HCT116 (cell line): ENCODE results near the gene HTR7. TPM values are rescaled to one million over a fixed set of nuclear protein-coding genes. Genes with fewer than 3 reads are reported as not detected.

Experiments
- ATAC-seq: fragments of 200-7000 bp; cut with Tn5 transposase; 2 replicates; pipeline ENCODE4 v1.9.1; 2020; ENCODE audit warnings: mild to moderate bottlenecking, moderate library complexity
- BruUV-seq: library from RNA; stranded (reverse); fragments of 400-500 nt; replicated peaks from 2 replicates; lab custom pipeline; 2021; lab: Mats Ljungman, UMichigan
- CTCF ChIA-PET: fragments of 300-600 bp; sonication (Branson Sonifier 250); formaldehyde crosslinking; loops from one replicate; lab custom pipeline; 2021; ENCODE audit warnings: antibody characterized with exemption; lab: Charles Lee
- POLR2A ChIA-PET: fragments of 300-600, 350-600 bp; sonication (Branson Sonifier 250); formaldehyde crosslinking; loops from one replicate; lab custom pipeline; 2021; ENCODE audit warnings: antibody characterized with exemption; lab: Charles Lee
- RAD21 ChIA-PET, 2 experiments: fragments of 300-600 bp; sonication (Branson Sonifier 250); formaldehyde crosslinking; loops; one replicate each; lab custom pipeline; 2023; ENCODE audit warnings: low total read pairs in 2 of 2; ENCODE audit not compliant: uncharacterized antibody in 2 of 2, unreplicated experiment in 2 of 2, low non-redundant PET in 1 of 2; lab: Charles Lee
- DNase-seq: peaks from one replicate; pipeline ENCODE4 v3.0.0-alpha.2; 2010; ENCODE audit warnings: low read depth, low spot score
- H2AFZ ChIP-seq: fragments of 200-600 bp; shearing (Covaris generic), sonication (generic); 2 replicates; pipeline ENCODE4 v1.6.1; 2017; ENCODE audit warnings: low read depth, mixed run types, mixed read lengths, antibody characterized with exemption, low read length; ENCODE audit not compliant: poor library complexity, severe bottlenecking
- H3K27ac ChIP-seq: 2 replicates; pipeline ENCODE4 v1.5.1; 2012; ENCODE audit warnings: low read depth, low read length
- H3K27me3 ChIP-seq: fragments of 200-600 bp; sonication (generic); 2 replicates; pipeline ENCODE4 v1.6.1; 2016; ENCODE audit warnings: mixed run types, low read length, mixed read lengths; ENCODE audit not compliant: insufficient read depth
- H3K36me3 ChIP-seq, 2 experiments: fragments of 200-500 bp in 1 of 2; fragments of 200-600 bp in 1 of 2; sonication (Bioruptor generic) in 1 of 2; sonication (generic) in 1 of 2; 2 replicates each; pipeline versions ENCODE4 v1.5.1 to v1.6.1; 2014 to 2016; ENCODE audit warnings: low read length in 2 of 2, inconsistent platforms in 1 of 2, mixed read lengths in 1 of 2, mixed run types in 1 of 2; ENCODE audit not compliant: insufficient read depth in 2 of 2, control insufficient read depth in 1 of 2
- H3K4me1 ChIP-seq, 2 experiments: fragments of 200-600 bp in 1 of 2; sonication (generic) in 1 of 2; 2 replicates each; pipeline versions ENCODE4 v1.5.1 to v1.6.1; 2012 to 2017; ENCODE audit warnings: low read length in 2 of 2, inconsistent platforms in 1 of 2, mild to moderate bottlenecking in 1 of 2, mixed read lengths in 1 of 2, mixed run types in 1 of 2, moderate library complexity in 1 of 2; ENCODE audit not compliant: insufficient read depth in 2 of 2, control insufficient read depth in 1 of 2
- H3K4me2 ChIP-seq: fragments of 200-600 bp; sonication (generic); 2 replicates; pipeline ENCODE4 v1.6.1; 2017; ENCODE audit warnings: mixed run types, low read length, mixed read lengths
- H3K4me3 ChIP-seq, 2 experiments: fragments of 200-600 bp in 1 of 2; sonication (generic) in 1 of 2; replicated peaks in 1 of 2; 2 replicates each; pipeline ENCODE4 v1.5.1; 2011 to 2016; ENCODE audit warnings: low read length in 2 of 2, control low read depth in 1 of 2, low read depth in 1 of 2, mild to moderate bottlenecking in 1 of 2, mixed read lengths in 1 of 2, mixed run types in 1 of 2
- H3K79me2 ChIP-seq: fragments of 200-600 bp; sonication (generic); 2 replicates; pipeline ENCODE4 v1.6.1; 2017; ENCODE audit warnings: mild to moderate bottlenecking, mixed run types, low read length, moderate library complexity, mixed read lengths; ENCODE audit not compliant: insufficient read depth
- H3K9ac ChIP-seq: fragments of 200-600 bp; sonication (generic); 2 replicates; pipeline ENCODE4 v1.6.1; 2016; ENCODE audit warnings: low read length, mixed read lengths
- H3K9me2 ChIP-seq: fragments of 200-600 bp; sonication (generic), shearing (Covaris generic); 2 replicates; pipeline ENCODE4 v1.6.1; 2017; ENCODE audit warnings: mixed run types, mild to moderate bottlenecking, moderate library complexity; ENCODE audit not compliant: insufficient read depth
- H3K9me3 ChIP-seq, 2 experiments: fragments of 200-500 bp in 1 of 2; fragments of 200-600 bp in 1 of 2; sonication (Bioruptor generic) in 1 of 2; sonication (generic) in 1 of 2; 2 replicates each; pipeline ENCODE4 v1.6.1; 2014 to 2017; ENCODE audit warnings: low read length in 2 of 2, mixed read lengths in 2 of 2, inconsistent platforms in 1 of 2, low read depth in 1 of 2, mild to moderate bottlenecking in 1 of 2, mixed run types in 1 of 2, moderate library complexity in 1 of 2; ENCODE audit not compliant: control insufficient read depth in 1 of 2, insufficient read depth in 1 of 2
- H4K20me1 ChIP-seq: fragments of 200-600 bp; sonication (generic), shearing (Covaris generic); 2 replicates; pipeline ENCODE4 v1.6.1; 2017; ENCODE audit warnings: mixed run types, mild to moderate bottlenecking, moderate library complexity; ENCODE audit not compliant: insufficient read depth
- CBX3 ChIP-seq: IDR thresholded peaks from 2 replicates; pipeline ENCODE4 v1.6.1; 2012; ENCODE audit warnings: low read depth
- CEBPB ChIP-seq: IDR thresholded peaks from 2 replicates; pipeline ENCODE4 v1.6.1; 2012; ENCODE audit warnings: low read depth
- EGR1 ChIP-seq: IDR thresholded peaks from 2 replicates; pipeline ENCODE4 v1.6.1; 2012; ENCODE audit warnings: low read depth
- ELF1 ChIP-seq: IDR thresholded peaks from 2 replicates; pipeline ENCODE4 v1.6.1; 2012; ENCODE audit warnings: low read depth, borderline replicate concordance
- EZH2phosphoT487 ChIP-seq: fragments of 200-600 bp; IDR thresholded peaks from 2 replicates; pipeline ENCODE4 v1.6.1; 2018; ENCODE audit warnings: antibody characterized with exemption, borderline replicate concordance
- FOSL1 ChIP-seq: IDR thresholded peaks from 2 replicates; pipeline ENCODE4 v1.6.1; 2012; ENCODE audit warnings: low read depth
- JUND ChIP-seq: IDR thresholded peaks from 2 replicates; pipeline ENCODE4 v1.6.1; 2012
- POLR2A ChIP-seq: IDR thresholded peaks from 2 replicates; pipeline ENCODE4 v1.7.0; 2011; ENCODE audit warnings: borderline replicate concordance; ENCODE audit not compliant: insufficient read depth, insufficient read length; ENCODE audit errors: extremely low read depth
- REST ChIP-seq: IDR thresholded peaks from 2 replicates; pipeline ENCODE4 v1.6.1; 2012; ENCODE audit warnings: low read depth
- SIN3A ChIP-seq: IDR thresholded peaks from 2 replicates; pipeline ENCODE4 v1.6.1; 2012; ENCODE audit warnings: low read depth
- SP1 ChIP-seq: IDR thresholded peaks from 2 replicates; pipeline ENCODE4 v1.6.1; 2012; ENCODE audit warnings: low read depth
- TCF7L2 ChIP-seq: IDR thresholded peaks from 2 replicates; pipeline ENCODE4 v1.7.0; 2011; ENCODE audit warnings: borderline replicate concordance, inconsistent platforms; ENCODE audit not compliant: insufficient read depth, insufficient read length; ENCODE audit errors: extremely low read depth
- ZFX ChIP-seq: fragments of 450-650 bp; IDR thresholded peaks from 2 replicates; pipeline ENCODE4 v1.6.1; 2017
- ZNF274 ChIP-seq: fragments of 200-500 bp; sonication (Bioruptor generic); IDR thresholded peaks from 2 replicates; pipeline ENCODE4 v1.6.1; 2014; ENCODE audit warnings: mild to moderate bottlenecking, low read depth, low read length, inconsistent platforms
- intact Hi-C: fragments of 100-400 bp; cut with micrococcal nuclease; formaldehyde crosslinking; loops from 2 replicates; pipeline ENCODE4 v1.10.0; 2022
- total RNA-seq: library from RNA; stranded (reverse); gene quantifications from one replicate; pipeline ENCODE4 v1.2.1, GENCODE V29; 2021; ENCODE audit not compliant: unreplicated experiment
- TF ChIP-seq, protein P1 (sequence below): IDR thresholded peaks from 2 replicates; pipeline ENCODE4 v1.6.1; 2012
- TF ChIP-seq, protein P2 (sequence below): IDR thresholded peaks from 2 replicates; pipeline ENCODE4 v1.6.1; 2011; ENCODE audit warnings: mild to moderate bottlenecking, low read length, moderate library complexity; ENCODE audit not compliant: insufficient replicate concordance; ENCODE audit errors: extremely low read depth
- TF ChIP-seq, protein P3 (sequence below): IDR thresholded peaks from 2 replicates; pipeline ENCODE4 v1.6.1; 2012

HTR7 gene
- total RNA-seq, 1 experiment from 2014 or later = 32.2 TPM

- Histone ChIP-seq H3K4me2 (no peak overlapping the region), H2AFZ (no peak overlapping the region), H3K9ac (no peak overlapping the region), H3K4me1 (no peaks in the 10 kb centered on the region), H3K36me3 (no peaks in the 10 kb centered on the region), H3K4me3 (no peak overlapping the region), H3K9me3 (no peaks in the 10 kb centered on the region), H3K9me2 (no peaks in the 10 kb centered on the region), H4K20me1 (no peaks in the 10 kb centered on the region), H3K27ac (no peak overlapping the region), H3K79me2 (peaks cover 84% of the 10 kb centered on the region), H3K27me3 (no peaks in the 10 kb centered on the region)
- no peak for DNase-seq
- no TSS peak for BruUV-seq
- ChIA-PET RAD21 (no interaction called here), POLR2A (interaction anchor here (0.5 kb wide), 1 partner anchor 1033 kb away, joined by 3 read pairs; no protein-coding TSS in a partner anchor), CTCF (no interaction called here)
- TF ChIP-seq ZNF274 (no peak), ZFX (no peak), TCF7L2 (no peak), ELF1 (no peak), EGR1 (no peak), JUND (no peak), REST (no peak), POLR2A (no peak), FOSL1 (no peak), EZH2phosphoT487 (no peak), CEBPB (no peak), CBX3 (no peak), SP1 (no peak), SIN3A (no peak)
- TF ChIP-seq, protein P1, sequence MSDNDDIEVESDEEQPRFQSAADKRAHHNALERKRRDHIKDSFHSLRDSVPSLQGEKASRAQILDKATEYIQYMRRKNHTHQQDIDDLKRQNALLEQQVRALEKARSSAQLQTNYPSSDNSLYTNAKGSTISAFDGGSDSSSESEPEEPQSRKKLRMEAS = no peak
- TF ChIP-seq, protein P2, sequence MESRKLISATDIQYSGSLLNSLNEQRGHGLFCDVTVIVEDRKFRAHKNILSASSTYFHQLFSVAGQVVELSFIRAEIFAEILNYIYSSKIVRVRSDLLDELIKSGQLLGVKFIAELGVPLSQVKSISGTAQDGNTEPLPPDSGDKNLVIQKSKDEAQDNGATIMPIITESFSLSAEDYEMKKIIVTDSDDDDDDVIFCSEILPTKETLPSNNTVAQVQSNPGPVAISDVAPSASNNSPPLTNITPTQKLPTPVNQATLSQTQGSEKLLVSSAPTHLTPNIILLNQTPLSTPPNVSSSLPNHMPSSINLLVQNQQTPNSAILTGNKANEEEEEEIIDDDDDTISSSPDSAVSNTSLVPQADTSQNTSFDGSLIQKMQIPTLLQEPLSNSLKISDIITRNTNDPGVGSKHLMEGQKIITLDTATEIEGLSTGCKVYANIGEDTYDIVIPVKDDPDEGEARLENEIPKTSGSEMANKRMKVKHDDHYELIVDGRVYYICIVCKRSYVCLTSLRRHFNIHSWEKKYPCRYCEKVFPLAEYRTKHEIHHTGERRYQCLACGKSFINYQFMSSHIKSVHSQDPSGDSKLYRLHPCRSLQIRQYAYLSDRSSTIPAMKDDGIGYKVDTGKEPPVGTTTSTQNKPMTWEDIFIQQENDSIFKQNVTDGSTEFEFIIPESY = no peak
- TF ChIP-seq, protein P3, sequence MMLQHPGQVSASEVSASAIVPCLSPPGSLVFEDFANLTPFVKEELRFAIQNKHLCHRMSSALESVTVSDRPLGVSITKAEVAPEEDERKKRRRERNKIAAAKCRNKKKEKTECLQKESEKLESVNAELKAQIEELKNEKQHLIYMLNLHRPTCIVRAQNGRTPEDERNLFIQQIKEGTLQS = no peak
- intact Hi-C loops = no loop called here
- ATAC-seq = no peak
These were observed 67.4 kb downstream of the HTR7 start for GRCh38 chr10:90790422-90790821.
